GM15510 (cell line): Measurements from ENCODE around the gene PTPN1.

ENCODE experiments used
- POLR2A ChIP-seq: IDR thresholded peaks from 3 replicates; pipeline ENCODE4 v1.6.1; 2011; ENCODE audit warnings: borderline replicate concordance; ENCODE audit not compliant: insufficient read length; ENCODE audit errors: extremely low read depth

The PTPN1 gene

GRCh38 chr20:50509923-50510705 is at the start of gene PTPN1:
Gene PTPN1, plus strand, starts transcription at chr20:50510383. Its CDS starts 145 bp downstream, at chr20:50510528.
- peak; percentile 99 for TF ChIP-seq POLR2A

GRCh38 chr20:50460608-50461267 is 49.4 kb upstream of the PTPN1 start:
- no peak for TF ChIP-seq POLR2A

- TF ChIP-seq POLR2A, result no peak
These were observed 48.0 kb upstream of the PTPN1 start for GRCh38 chr20:50462093-50462690.

GRCh38 chr20:50464026-50464724 is 46.0 kb upstream of the PTPN1 start:
- TF ChIP-seq POLR2A, result no peak

- no peak for TF ChIP-seq POLR2A
These were observed 45.2 kb upstream of the PTPN1 start for GRCh38 chr20:50464725-50465650.

GRCh38 chr20:50467174-50467573 is 43.0 kb upstream of the PTPN1 start:
- no peak for TF ChIP-seq POLR2A

- no peak for TF ChIP-seq POLR2A
These were observed 42.3 kb upstream of the PTPN1 start for GRCh38 chr20:50467718-50468356.

- TF ChIP-seq POLR2A, result no peak
These were observed 41.8 kb upstream of the PTPN1 start for GRCh38 chr20:50468378-50468798.

- no peak for TF ChIP-seq POLR2A
These were observed 40.9 kb upstream of the PTPN1 start for GRCh38 chr20:50469176-50469723.

GRCh38 chr20:50469796-50470195 is 40.4 kb upstream of the PTPN1 start:
- no peak for TF ChIP-seq POLR2A

GRCh38 chr20:50470264-50470858 is 39.8 kb upstream of the PTPN1 start:
- no peak for TF ChIP-seq POLR2A

GRCh38 chr20:50471231-50471630 is 39.0 kb upstream of the PTPN1 start:
- no peak for TF ChIP-seq POLR2A
